ENCODE data around the gene C5. TPM values are rescaled to one million over a fixed set of nuclear protein-coding genes. Genes with fewer than 3 reads are reported as not detected.

The C5 gene
- total RNA-seq, 2 experiments from 2014 or later: 3.8 to 7.9 TPM

DNA sequence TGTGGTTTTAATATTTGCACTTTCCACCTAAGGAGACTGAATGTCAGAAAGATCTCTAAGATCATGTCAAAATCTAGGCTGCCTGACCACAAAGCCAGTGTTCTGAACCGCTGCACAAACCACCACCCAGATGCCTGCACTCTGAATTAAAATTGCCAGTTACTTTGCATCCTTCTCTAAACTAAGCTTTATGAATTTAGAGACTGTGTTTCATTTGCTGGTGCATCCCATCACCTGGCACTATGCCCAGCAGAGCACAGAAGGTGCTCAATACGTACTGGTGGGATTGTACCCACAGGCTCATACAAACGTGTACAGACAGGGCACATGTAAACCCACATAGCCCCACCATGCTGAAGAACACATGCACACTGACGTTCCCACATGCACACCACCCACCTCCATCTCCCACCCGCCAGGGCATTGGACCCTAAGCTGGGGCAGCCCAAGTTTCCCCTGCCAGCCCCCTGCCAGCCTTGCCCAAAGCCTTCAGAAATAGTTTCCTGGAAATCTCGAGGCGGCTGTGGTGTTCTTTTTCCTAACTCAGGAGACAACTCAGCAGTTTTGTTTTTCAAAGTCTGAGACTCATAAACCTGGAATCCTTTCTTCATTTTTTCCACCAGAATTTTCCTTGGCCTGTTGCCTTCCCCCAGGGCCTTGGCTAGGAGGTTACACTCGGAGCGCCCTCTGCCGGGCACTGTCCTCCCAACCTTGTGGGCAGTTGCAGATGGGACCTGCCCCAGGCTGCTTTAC, 113.9 kb downstream of the C5 start:
- Histone ChIP-seq H3K79me2 (ENCODE audit: insufficient read depth, low read depth, low read length) (no peaks in the 10 kb centered on the region), H3K4me2 (ENCODE audit: low read length) (peak overlapping the region; percentile 78), H3K4me3 (ENCODE audit: low read depth, low read length, poor library complexity, severe bottlenecking) (peak overlapping the region; percentile 49), H3K27ac (ENCODE audit: low read depth, low read length, poor library complexity, severe bottlenecking) (peak overlapping the region; percentile 96), H3K36me3 (ENCODE audit: insufficient read depth, low read length) (no peaks in the 10 kb centered on the region), H3K9me3 (ENCODE audit: low read length) (no peaks in the 10 kb centered on the region), H4K20me1 (ENCODE audit: insufficient read depth, low read length) (no peaks in the 10 kb centered on the region), H3K4me1 (ENCODE audit: insufficient read depth, low read length, poor library complexity, severe bottlenecking) (peaks cover 81% of the 10 kb centered on the region), H2AFZ (ENCODE audit: low read length) (peak overlapping the region; percentile 47; the same call in 1 of the 2 replicates), H3K9me2 (ENCODE audit: insufficient read depth, low read length) (no peaks in the 10 kb centered on the region)
- peak; percentile 92 for DNase-seq (ENCODE audit: low spot score)
- BruUV-seq (replicated peaks): no TSS peak
- POLR2A ChIA-PET: interaction anchor here (0.8 to 21.2 kb wide), 6 partner anchors 9 to 1009 kb away, joined by 3 to 372 read pairs (median 6); no protein-coding TSS in a partner anchor
- CTCF ChIA-PET (ENCODE audit: unreplicated experiment): interaction anchor here (0.5 to 1.0 kb wide), 3 partner anchors 44 to 63 kb away, joined by 3 to 4 read pairs (median 3); no protein-coding TSS in a partner anchor
- TF ChIP-seq EZH2phosphoT487 (IDR thresholded peaks at IDR 0.05; ENCODE audit: borderline replicate concordance, low read depth, low read length): no peak
- TF ChIP-seq, protein P1, sequence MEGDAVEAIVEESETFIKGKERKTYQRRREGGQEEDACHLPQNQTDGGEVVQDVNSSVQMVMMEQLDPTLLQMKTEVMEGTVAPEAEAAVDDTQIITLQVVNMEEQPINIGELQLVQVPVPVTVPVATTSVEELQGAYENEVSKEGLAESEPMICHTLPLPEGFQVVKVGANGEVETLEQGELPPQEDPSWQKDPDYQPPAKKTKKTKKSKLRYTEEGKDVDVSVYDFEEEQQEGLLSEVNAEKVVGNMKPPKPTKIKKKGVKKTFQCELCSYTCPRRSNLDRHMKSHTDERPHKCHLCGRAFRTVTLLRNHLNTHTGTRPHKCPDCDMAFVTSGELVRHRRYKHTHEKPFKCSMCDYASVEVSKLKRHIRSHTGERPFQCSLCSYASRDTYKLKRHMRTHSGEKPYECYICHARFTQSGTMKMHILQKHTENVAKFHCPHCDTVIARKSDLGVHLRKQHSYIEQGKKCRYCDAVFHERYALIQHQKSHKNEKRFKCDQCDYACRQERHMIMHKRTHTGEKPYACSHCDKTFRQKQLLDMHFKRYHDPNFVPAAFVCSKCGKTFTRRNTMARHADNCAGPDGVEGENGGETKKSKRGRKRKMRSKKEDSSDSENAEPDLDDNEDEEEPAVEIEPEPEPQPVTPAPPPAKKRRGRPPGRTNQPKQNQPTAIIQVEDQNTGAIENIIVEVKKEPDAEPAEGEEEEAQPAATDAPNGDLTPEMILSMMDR (conservative IDR thresholded peaks at IDR 0.05; ENCODE audit: low read length): peak; percentile 100
- intact Hi-C loops (cut with micrococcal nuclease; ENCODE audit: unreplicated experiment): loop anchor here (1.0 to 2.0 kb wide), 6 partner anchors 33 to 179 kb away; partner anchors contain the start of gene FBXW2

DNA sequence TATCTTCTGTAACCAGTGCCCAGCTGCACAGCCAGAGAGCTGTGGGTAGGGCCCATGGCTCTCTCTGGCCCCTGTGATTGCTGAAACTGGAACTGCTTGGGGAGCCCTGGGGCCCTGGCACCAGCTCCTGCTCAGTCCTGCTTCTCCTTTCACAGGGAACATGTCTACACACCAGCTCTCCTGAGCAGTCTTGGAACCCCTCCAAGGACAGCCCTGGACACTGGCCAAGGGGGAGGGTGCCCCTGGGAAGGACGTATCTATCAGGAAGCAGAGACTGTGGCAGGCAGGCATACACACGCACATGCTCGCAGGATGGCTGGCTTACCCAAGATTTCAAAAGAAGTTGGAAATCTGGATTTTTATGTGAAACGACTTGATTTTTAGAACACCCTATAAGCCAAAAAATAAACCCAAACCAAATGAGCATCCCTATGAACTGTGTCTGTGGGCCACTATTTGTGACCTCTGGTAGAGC, 114.7 kb downstream of the C5 start:
- peaks cover 88% of the 10 kb centered on the region for H3K4me1 ChIP-seq (ENCODE audit: insufficient read depth, low read length, poor library complexity, severe bottlenecking)
- peak overlapping the region; percentile 49 for H3K4me3 ChIP-seq (ENCODE audit: low read depth, low read length, poor library complexity, severe bottlenecking)
- TF ChIP-seq, protein P1 (conservative IDR thresholded peaks at IDR 0.05; ENCODE audit: low read length): no peak
- no peak for TF ChIP-seq EZH2phosphoT487 (IDR thresholded peaks at IDR 0.05; ENCODE audit: borderline replicate concordance, low read depth, low read length)
- peak overlapping the region; percentile 47; the same call in 1 of the 2 replicates for H2AFZ ChIP-seq (ENCODE audit: low read length)
- H4K20me1 ChIP-seq (ENCODE audit: insufficient read depth, low read length): no peaks in the 10 kb centered on the region
- H3K27ac ChIP-seq (ENCODE audit: low read depth, low read length, poor library complexity, severe bottlenecking): peak overlapping the region; percentile 96
- no peaks in the 10 kb centered on the region for H3K9me2 ChIP-seq (ENCODE audit: insufficient read depth, low read length)
- DNase-seq (ENCODE audit: low spot score): peak; percentile 44
- H3K9me3 ChIP-seq (ENCODE audit: low read length): no peaks in the 10 kb centered on the region
- TSS peak; percentile 68 for BruUV-seq (replicated peaks)
- ChIA-PET POLR2A (interaction anchor here (0.6 to 21.2 kb wide), 7 partner anchors 11 to 141 kb away, joined by 3 to 372 read pairs (median 7); no protein-coding TSS in a partner anchor), CTCF (ENCODE audit: unreplicated experiment) (interaction anchor here (1.0 kb wide), 1 partner anchor 45 kb away, joined by 4 read pairs; no protein-coding TSS in a partner anchor)
- no peaks in the 10 kb centered on the region for H3K36me3 ChIP-seq (ENCODE audit: insufficient read depth, low read length)
- intact Hi-C loops (cut with micrococcal nuclease; ENCODE audit: unreplicated experiment): no loop called here
- H3K79me2 ChIP-seq (ENCODE audit: insufficient read depth, low read depth, low read length): no peaks in the 10 kb centered on the region
- peak overlapping the region; percentile 78 for H3K4me2 ChIP-seq (ENCODE audit: low read length)
